K562 (cell line): Measurements from ENCODE around the gene CSNK1G3. TPM values are rescaled to one million over a fixed set of nuclear protein-coding genes. Genes with fewer than 3 reads are reported as not detected.

Experiments used
- ATAC-seq: fragments of 200-7000 bp; cut with Tn5 transposase; 3 replicates; pipeline ENCODE4 v1.9.1; 2020; ENCODE audit warnings: moderate library complexity
- BruUV-seq: library from RNA; stranded (reverse); fragments of 400-500 nt; replicated peaks from 2 replicates; lab custom pipeline; 2021; lab: Mats Ljungman, UMichigan
- CTCF ChIA-PET: fragments of 300-600 bp; formaldehyde crosslinking; extraction: SDS; loops from one replicate; lab custom pipeline; 2021; ENCODE audit warnings: low intra/inter-chr PET ratio; lab: Yijun Ruan, JAX
- POLR2A ChIA-PET: fragments of 300-600, 350-650 bp; sonication (Branson Sonifier 250); formaldehyde crosslinking; extraction: SDS; loops from one replicate; lab custom pipeline; 2021; ENCODE audit warnings: antibody characterized with exemption, inconsistent platforms; lab: Yijun Ruan, JAX
- DNase-seq, 4 experiments: peaks; one replicate each; pipeline versions ENCODE4 v3.0.0 to v3.0.0-alpha.2; 2011 to 2018; ENCODE audit warnings: low spot score in 3 of 4, mixed read lengths in 3 of 4; ENCODE audit errors: extremely low read depth in 1 of 4
- FAIRE-seq: peaks from 2 replicates; lab custom pipeline; 2011; peaks lifted over from hg19 to GRCh38; lab: Jason Lieb, UNC
- H2AFZ ChIP-seq: 2 replicates; pipeline ENCODE4 v1.6.0; 2011; ENCODE audit warnings: low read depth, low read length, control low read depth, inconsistent platforms
- H3K27ac ChIP-seq: fragments of 200-600 bp; 3 replicates; pipeline ENCODE4 v1.8.0; 2011; ENCODE audit warnings: low read depth, mild to moderate bottlenecking, control low read depth, inconsistent platforms, low read length, moderate library complexity, mixed read lengths; ENCODE audit errors: extremely low read depth
- H3K27me3 ChIP-seq, 2 experiments: fragments of 300-600 bp in 1 of 2; 2 replicates in 1 of 2; 3 replicates in 1 of 2; pipeline versions ENCODE4 v1.6.0 to v1.8.0; 2011; ENCODE audit warnings: inconsistent platforms in 2 of 2, low read length in 2 of 2, mild to moderate bottlenecking in 1 of 2, mixed read lengths in 1 of 2, moderate library complexity in 1 of 2; ENCODE audit not compliant: control insufficient read depth in 2 of 2, insufficient read depth in 2 of 2
- H3K36me3 ChIP-seq: fragments of 300-600 bp; 3 replicates; pipeline ENCODE4 v1.8.0; 2011; ENCODE audit warnings: mild to moderate bottlenecking, low read length, inconsistent platforms; ENCODE audit not compliant: control insufficient read depth, insufficient read depth
- H3K4me1 ChIP-seq, 2 experiments: fragments of 200-600 bp in 1 of 2; replicated peaks in 1 of 2; 2 replicates in 1 of 2; 3 replicates in 1 of 2; pipeline versions ENCODE4 v1.5.1 to v1.8.0; 2011; ENCODE audit warnings: inconsistent platforms in 2 of 2, low read length in 2 of 2, mild to moderate bottlenecking in 1 of 2, mixed read lengths in 1 of 2, moderate library complexity in 1 of 2; ENCODE audit not compliant: control insufficient read depth in 2 of 2, insufficient read depth in 2 of 2
- H3K4me2 ChIP-seq: 2 replicates; pipeline ENCODE4 v1.6.1; 2011; ENCODE audit warnings: low read length, control low read depth, inconsistent platforms, mixed read lengths; ENCODE audit not compliant: insufficient read depth
- H3K4me3 ChIP-seq: fragments of 200-600 bp; sonication (generic), shearing (Covaris generic); 2 replicates; pipeline ENCODE4 v1.5.1; 2016; ENCODE audit warnings: control low read depth, inconsistent platforms
- H3K79me2 ChIP-seq: fragments of 200-600 bp; 3 replicates; pipeline ENCODE4 v1.8.0; 2011; ENCODE audit warnings: low read length, inconsistent platforms; ENCODE audit not compliant: control insufficient read depth, insufficient read depth
- H3K9ac ChIP-seq, 2 experiments: 2 replicates each; pipeline versions ENCODE4 v1.6.0 to v1.6.1; 2011; ENCODE audit warnings: low read depth in 2 of 2, low read length in 2 of 2, control low read depth in 1 of 2, inconsistent platforms in 1 of 2, mild to moderate bottlenecking in 1 of 2, mixed read lengths in 1 of 2; ENCODE audit not compliant: insufficient read depth in 1 of 2
- H3K9me1 ChIP-seq: one replicate; pipeline ENCODE4 v1.6.0; 2011; ENCODE audit warnings: inconsistent platforms, mild to moderate bottlenecking, low read length, moderate library complexity; ENCODE audit not compliant: control insufficient read depth, insufficient read depth
- H3K9me3 ChIP-seq: replicated peaks from 2 replicates; pipeline ENCODE4 v1.5.1; 2011; ENCODE audit warnings: low read depth, low read length, inconsistent platforms; ENCODE audit not compliant: control insufficient read depth, insufficient read depth
- H4K20me1 ChIP-seq: replicated peaks from 2 replicates; pipeline ENCODE4 v1.6.1; 2011; ENCODE audit warnings: low read length, inconsistent platforms, mixed read lengths; ENCODE audit not compliant: control insufficient read depth, insufficient read depth
- AFF4 ChIP-seq: sonication (generic); formaldehyde crosslinking; IDR thresholded peaks from 2 replicates; pipeline ENCODE4 v1.8.0; 2023; ENCODE audit warnings: mild to moderate bottlenecking, missing genetic modification reagents
- CEBPG ChIP-seq, 3 experiments: fragments of 200-800 bp in 1 of 3; sonication (Bioruptor generic) in 1 of 3; sonication (generic) in 1 of 3; formaldehyde crosslinking in 1 of 3; IDR thresholded peaks in 2 of 3; conservative IDR thresholded peaks in 1 of 3; 2 replicates each; pipeline versions ENCODE4 v1.6.1 to v1.8.0; 2016 to 2022; ENCODE audit warnings: missing compliant biosample characterization in 2 of 3, missing genetic modification characterization in 2 of 3, mild to moderate bottlenecking in 1 of 3, missing genetic modification reagents in 1 of 3
- EWSR1 ChIP-seq: fragments of 450-650 bp; IDR thresholded peaks from 2 replicates; pipeline ENCODE4 v1.6.1; 2018; ENCODE audit warnings: borderline replicate concordance, mild to moderate bottlenecking, low read depth, moderate library complexity; ENCODE audit not compliant: partially characterized antibody
- GTF2A2 ChIP-seq: IDR thresholded peaks from 2 replicates; pipeline ENCODE4 v1.6.1; 2016; ENCODE audit warnings: mild to moderate bottlenecking, missing genetic modification characterization, missing compliant biosample characterization
- HBP1 ChIP-seq: fragments of 450-650 bp; formaldehyde crosslinking; IDR thresholded peaks from 2 replicates; pipeline ENCODE4 v1.4.0; 2022; ENCODE audit warnings: missing genetic modification characterization
- LEF1 ChIP-seq: fragments of 450-650 bp; IDR thresholded peaks from 2 replicates; pipeline ENCODE4 v1.6.1; 2016; ENCODE audit warnings: mild to moderate bottlenecking
- SMARCB1 ChIP-seq: IDR thresholded peaks from 2 replicates; pipeline ENCODE4 v1.6.1; 2011; ENCODE audit warnings: improper control_type of control experiment, low read depth; ENCODE audit not compliant: insufficient read length
- WGBS: fragments of 100-300 bp; shearing (Covaris generic); methylation state at CpG from one replicate; pipeline ENCODE4 v1.1.6; 2016; ENCODE audit warnings: low coverage, mixed read lengths; ENCODE audit not compliant: insufficient coverage; ENCODE audit errors: missing lambda C conversion rate; 5-methylcytosine and 5-hydroxymethylcytosine counted together
- in situ Hi-C: fragments of 300-500 bp; cut with MboI; formaldehyde crosslinking; loops from 4 replicates; pipeline ENCODE4 v1.15.0; 2018; ENCODE audit warnings: inconsistent platforms, mixed read lengths
- intact Hi-C: fragments of 100-400 bp; cut with micrococcal nuclease; formaldehyde crosslinking; loops from 2 replicates; pipeline ENCODE4 v1.14.2; 2022
- polyA plus RNA-seq, 8 experiments: library from polyadenylated mRNA; depleted of rRNA in 4 of 8; stranded (reverse) in 5 of 8; unstranded in 3 of 8; fragments of >200 nt; fragmentation: Nextera tagmentation in 2 of 8; fragmentation: Illumina TruSeq in 1 of 8; extraction: Ambion mirVana in 2 of 8; extraction: Trizol in 1 of 8; gene quantifications; 2 replicates each; pipeline versions ENCODE4 v1.2.1 to v1.2.3, GENCODE V29; 2011 to 2014; ENCODE audit warnings: inconsistent platforms in 1 of 8, missing spikeins in 1 of 8
- total RNA-seq, 7 experiments: library from RNA; depleted of rRNA in 6 of 7; stranded (reverse); fragments of >200 nt in 6 of 7; fragmentation: Illumina TruSeq in 2 of 7; extraction: Trizol in 2 of 7; gene quantifications; 2 replicates each; pipeline versions ENCODE4 v1.2.1 to v1.2.3, GENCODE V29; 2011 to 2021; ENCODE audit warnings: low replicate concordance in 1 of 7

Gene CSNK1G3
- total and polyA plus RNA-seq, 9 of the 15 experiments (the other 6 are each of a cell fraction or from before 2014, with no cell fraction given): 8.3 to 27.6 (median 16.5) TPM

- no peaks in the 10 kb centered on the region for H3K4me1 ChIP-seq
- peak; percentile 49; the same call in 1 of the 3 replicates for ATAC-seq
- in situ Hi-C loops: no loop called here
- BruUV-seq: no TSS peak
- CTCF ChIA-PET: no interaction called here
- no peaks in the 10 kb centered on the region for H3K9me1 ChIP-seq
- DNase-seq: no peak
- TF ChIP-seq CEBPG (CRISPR knock-in tag; IDR thresholded peaks at IDR 0.05) (peak; percentile 25; the same call in 1 of the 2 replicates), CEBPG (tag; conservative IDR thresholded peaks at IDR 0.05 in 1 of 2, IDR thresholded peaks at IDR 0.05 in 1 of 2) (peak in 1 of 2 experiments; percentile 71; a peak in 2 of 4 replicates), HBP1 (no peak)
- TF ChIP-seq, all 486 proteins: peak for 1
- no peak for FAIRE-seq
- Histone ChIP-seq H4K20me1 (no peaks in the 10 kb centered on the region), H3K4me3 (no peak overlapping the region), H3K4me2 (no peak overlapping the region), H3K9ac (no peak overlapping the region), H3K36me3 (no peaks in the 10 kb centered on the region), H3K79me2 (no peaks in the 10 kb centered on the region), H2AFZ (no peak overlapping the region), H3K9me3 (no peaks in the 10 kb centered on the region), H3K27ac (no peak overlapping the region), H3K27me3 (no peaks in the 10 kb centered on the region)
- POLR2A ChIA-PET: no interaction called here
- intact Hi-C loops: no loop called here
- whole genome bisulfite sequencing: no CpG with 5 or more reads among the region's 1 CpG
Observed at GRCh38 chr5:123559434-123559775, 47.4 kb downstream of the CSNK1G3 start.

- POLR2A ChIA-PET: interaction anchor here (0.7 kb wide), 1 partner anchor 10 kb away, joined by 3 read pairs; no protein-coding TSS in a partner anchor
- Histone ChIP-seq H3K9me1 (no peaks in the 10 kb centered on the region), H3K4me3 (no peak overlapping the region), H3K9ac (no peak overlapping the region), H3K9me3 (no peaks in the 10 kb centered on the region), H3K27ac (no peak overlapping the region), H3K4me2 (no peak overlapping the region), H3K4me1 (no peaks in the 10 kb centered on the region), H3K79me2 (no peaks in the 10 kb centered on the region), H4K20me1 (no peaks in the 10 kb centered on the region), H3K36me3 (no peaks in the 10 kb centered on the region), H3K27me3 (no peaks in the 10 kb centered on the region), H2AFZ (no peak overlapping the region)
- FAIRE-seq (no peak), DNase-seq (no peak), ATAC-seq (no peak)
- CTCF ChIA-PET: no interaction called here
- intact Hi-C loops (no loop called here), in situ Hi-C loops (no loop called here)
- 23% methylated on average over 1 of the region's 1 CpG for WGBS
- BruUV-seq: no TSS peak
- no peak for TF ChIP-seq AFF4 (CRISPR knock-in tag)
- TF ChIP-seq SMARCB1: no peak
- no peak for TF ChIP-seq GTF2A2 (tag)
- TF ChIP-seq EWSR1: no peak
- TF ChIP-seq LEF1: no peak
Observed at GRCh38 chr5:123561230-123561629, 49.3 kb downstream of the CSNK1G3 start.
